GM12878 (cell line): ENCODE data around the gene MAP2K1. TPM values are rescaled to one million over a fixed set of nuclear protein-coding genes. Genes with fewer than 3 reads are reported as not detected.

Experiments
- ATF2 ChIP-seq: IDR thresholded peaks from 2 replicates; pipeline ENCODE4 v1.6.1; 2012; ENCODE audit warnings: low read length, inconsistent platforms
- BRCA1 ChIP-seq: IDR thresholded peaks from 2 replicates; pipeline ENCODE4 v1.6.1; 2011; ENCODE audit warnings: low read depth, low read length, improper control_type of control experiment
- CBFB ChIP-seq: IDR thresholded peaks from 2 replicates; pipeline ENCODE4 v1.6.1; 2016; ENCODE audit warnings: antibody characterized with exemption, low read depth
- CEBPZ ChIP-seq: fragments of 150-350 bp; IDR thresholded peaks from 2 replicates; pipeline ENCODE4 v1.6.1; 2016; ENCODE audit warnings: low read depth, low read length
- CREM ChIP-seq: IDR thresholded peaks from 2 replicates; pipeline ENCODE4 v1.6.1; 2014; ENCODE audit warnings: antibody characterized with exemption, low read depth
- ETV6 ChIP-seq, 2 experiments: fragments of 450-650 bp in 1 of 2; IDR thresholded peaks in 1 of 2; conservative IDR thresholded peaks in 1 of 2; 2 replicates each; pipeline ENCODE4 v1.6.1; 2014; ENCODE audit warnings: antibody characterized with exemption in 1 of 2, borderline replicate concordance in 1 of 2, low read depth in 1 of 2, mild to moderate bottlenecking in 1 of 2, moderate library complexity in 1 of 2
- HDAC2 ChIP-seq: fragments of 200-600 bp; sonication (generic); IDR thresholded peaks from 2 replicates; pipeline ENCODE4 v1.6.1; 2017
- IRF3 ChIP-seq: fragments of 450-650 bp; IDR thresholded peaks from 2 replicates; pipeline ENCODE4 v1.6.1; 2014; ENCODE audit warnings: mild to moderate bottlenecking
- MTA2 ChIP-seq: fragments of 450-650 bp; IDR thresholded peaks from 2 replicates; pipeline ENCODE4 v1.6.1; 2016; ENCODE audit warnings: low read depth, mild to moderate bottlenecking, moderate library complexity
- MXI1 ChIP-seq: fragments of 150-350 bp; IDR thresholded peaks from 2 replicates; pipeline ENCODE4 v1.6.1; 2011; ENCODE audit warnings: low read depth, mild to moderate bottlenecking, inconsistent platforms, low read length, improper control_type of control experiment
- NBN ChIP-seq: fragments of 450-650 bp; IDR thresholded peaks from 2 replicates; pipeline ENCODE4 v1.6.1; 2016
- NR2F1 ChIP-seq: fragments of 450-650 bp; conservative IDR thresholded peaks from 2 replicates; pipeline ENCODE4 v1.6.1; 2017; ENCODE audit warnings: mild to moderate bottlenecking
- RELB ChIP-seq: fragments of 450-650 bp; IDR thresholded peaks from 2 replicates; pipeline ENCODE4 v1.6.1; 2017; ENCODE audit warnings: low read depth, mild to moderate bottlenecking, moderate library complexity
- RUNX3 ChIP-seq: IDR thresholded peaks from 2 replicates; pipeline ENCODE4 v1.6.1; 2012; ENCODE audit warnings: low read length, inconsistent platforms
- SIN3A ChIP-seq: IDR thresholded peaks from 2 replicates; pipeline ENCODE4 v1.6.1; 2012; ENCODE audit warnings: low read depth, low read length, improper control_type of control experiment
- SMC3 ChIP-seq: IDR thresholded peaks from 2 replicates; pipeline ENCODE4 v1.6.1; 2011; ENCODE audit warnings: low read length, improper control_type of control experiment, borderline replicate concordance
- TBL1XR1 ChIP-seq: IDR thresholded peaks from 2 replicates; pipeline ENCODE4 v1.6.1; 2012; ENCODE audit warnings: low read depth, low read length, improper control_type of control experiment
- ZNF687 ChIP-seq: fragments of 450-650 bp; IDR thresholded peaks from 2 replicates; pipeline ENCODE4 v1.6.1; 2017; ENCODE audit warnings: mild to moderate bottlenecking, moderate library complexity
- polyA plus RNA-seq, 11 experiments: library from polyadenylated mRNA; depleted of rRNA in 4 of 11; unstranded in 6 of 11; stranded (reverse) in 5 of 11; fragments of >200 nt; fragmentation: Nextera tagmentation in 4 of 11; fragmentation: Illumina TruSeq in 1 of 11; extraction: Ambion mirVana in 4 of 11; extraction: Trizol in 1 of 11; gene quantifications; 1 replicate in 1 of 11; 2 replicates in 10 of 11; pipeline versions ENCODE4 v1.2.1 to v1.2.3, GENCODE V29; 2011 to 2016; ENCODE audit warnings: inconsistent platforms in 2 of 11, missing spikeins in 2 of 11, low read depth in 1 of 11
- total RNA-seq, 4 experiments: library from RNA; depleted of rRNA in 3 of 4; stranded (reverse); fragments of >200 nt in 3 of 4; fragmentation: Illumina TruSeq in 1 of 4; extraction: Trizol in 1 of 4; gene quantifications; 2 replicates each; pipeline versions ENCODE4 v1.2.1 to v1.2.3, GENCODE V29; 2013 to 2021

The MAP2K1 gene
- total and polyA plus RNA-seq, 10 of the 15 experiments (the other 5 are each of a cell fraction or from before 2014, with no cell fraction given) = 11.2 to 112 (median 56.6) TPM

- TF ChIP-seq ATF2 (peak; percentile 54; the same call in 1 of the 2 replicates), TBL1XR1 (no peak), IRF3 (no peak), CEBPZ (no peak), HDAC2 (no peak), RUNX3 (peak; percentile 67), RELB (peak; percentile 68; the same call in 1 of the 2 replicates), BRCA1 (no peak), ETV6 (conservative IDR thresholded peaks at IDR 0.05 in 1 of 2, IDR thresholded peaks at IDR 0.05 in 1 of 2; ENCODE audit: borderline replicate concordance in 1 of 2, low read depth in 1 of 2) (peak in 1 of 2 experiments; percentile 29; a peak in 1 of 4 replicates), MXI1 (peak; percentile 37; the same call in 1 of the 2 replicates), CBFB (no peak), CREM (no peak), ZNF687 (peak; percentile 39; the same call in 1 of the 2 replicates), MTA2 (peak; percentile 59; the same call in 1 of the 2 replicates), SMC3 (no peak), SIN3A (peak; percentile 43; the same call in 1 of the 2 replicates), NBN (peak; percentile 89), NR2F1 (peak; percentile 53; the same call in 1 of the 2 replicates)
Observed at GRCh38 chr15:66472176-66472999, 85.7 kb downstream of the MAP2K1 start (continued).
